ENCODE results near the gene SKP1.
"Not testable (repeated sequence)": the region's sequence is repeated elsewhere in the genome, so short reads cannot be mapped to it uniquely, and the experiment has no call there.

The SKP1 gene

GRCh38 chr5:134176511-134177368, at the start of gene SKP1:
SKP1 (minus strand) TSS chr5:134176950; CDS start chr5:134174022, 2,928 bp downstream.
- peak; percentile 92 for DNase-seq (ENCODE audit: low spot score)
- no peak for TF ChIP-seq CTCF (IDR thresholded peaks at IDR 0.05; ENCODE audit: extremely low read depth, missing control alignments)

- TF ChIP-seq CTCF (IDR thresholded peaks at IDR 0.05; ENCODE audit: extremely low read depth, missing control alignments), result no peak
- peak; percentile 97 for DNase-seq (ENCODE audit: low spot score)
These were observed 49.2 kb upstream of the SKP1 start, which contains the start of gene PPP2CA for GRCh38 chr5:134225780-134226440. PPP2CA (minus strand) TSS chr5:134226073; CDS start chr5:134225861, 212 bp downstream.

GRCh38 chr5:134224888-134225779, 48.4 kb upstream of the SKP1 start:
- no peak for TF ChIP-seq CTCF (IDR thresholded peaks at IDR 0.05; ENCODE audit: extremely low read depth, missing control alignments)
- DNase-seq (ENCODE audit: low spot score), result peak; percentile 60

- TF ChIP-seq CTCF (IDR thresholded peaks at IDR 0.05; ENCODE audit: extremely low read depth, missing control alignments), result no peak
- DNase-seq (ENCODE audit: low spot score), result no peak
These were observed 46.9 kb upstream of the SKP1 start for GRCh38 chr5:134223406-134224248.

- not testable (repeated sequence) for DNase-seq (ENCODE audit: low spot score)
These were observed 44.9 kb upstream of the SKP1 start for GRCh38 chr5:134221690-134222089.

- TF ChIP-seq CTCF (IDR thresholded peaks at IDR 0.05; ENCODE audit: extremely low read depth, missing control alignments), result no peak
- no peak for DNase-seq (ENCODE audit: low spot score)
These were observed 39.0 kb upstream of the SKP1 start for GRCh38 chr5:134215757-134216156.

GRCh38 chr5:134211263-134212031, 34.7 kb upstream of the SKP1 start:
- not testable (repeated sequence) for DNase-seq (ENCODE audit: low spot score)

All from GM20000 (cell line).